Stimulated activated naive CD8-positive, alpha-beta T cell treated with anti-CD3 and anti-CD28 coated beads, Interleukin-15, Interleukin-2, amounts not matched to agents 100 ng/mL and 50 ng/mL, for 24 hours (primary cell): ENCODE measurements around the gene SIN3B.

Experiments used
- H3K27ac Mint-ChIP-seq: one replicate; pipeline ENCODE4 v1.8.0; 2021; ENCODE audit warnings: mild to moderate bottlenecking, mixed read lengths
- H3K27me3 Mint-ChIP-seq: one replicate; pipeline ENCODE4 v1.8.0; 2021; ENCODE audit warnings: mixed read lengths
- H3K36me3 Mint-ChIP-seq: one replicate; pipeline ENCODE4 v1.8.0; 2021; ENCODE audit warnings: low read depth, mixed read lengths
- H3K4me1 Mint-ChIP-seq: one replicate; pipeline ENCODE4 v1.8.0; 2021; ENCODE audit warnings: low read depth, mixed read lengths
- H3K4me3 Mint-ChIP-seq: one replicate; pipeline ENCODE4 v1.8.0; 2021; ENCODE audit warnings: mild to moderate bottlenecking, mixed read lengths
- H3K9me3 Mint-ChIP-seq: one replicate; pipeline ENCODE4 v1.8.0; 2021; ENCODE audit warnings: mixed read lengths

Gene SIN3B

GRCh38 chr19:16804176-16804575 is 25.0 kb upstream of the SIN3B start:
- Mint-ChIP-seq H3K36me3 (no peaks in the 10 kb centered on the region), H3K4me1 (no peaks in the 10 kb centered on the region), H3K9me3 (no peaks in the 10 kb centered on the region), H3K4me3 (no peak overlapping the region), H3K27ac (no peak overlapping the region), H3K27me3 (no peaks in the 10 kb centered on the region)

DNA sequence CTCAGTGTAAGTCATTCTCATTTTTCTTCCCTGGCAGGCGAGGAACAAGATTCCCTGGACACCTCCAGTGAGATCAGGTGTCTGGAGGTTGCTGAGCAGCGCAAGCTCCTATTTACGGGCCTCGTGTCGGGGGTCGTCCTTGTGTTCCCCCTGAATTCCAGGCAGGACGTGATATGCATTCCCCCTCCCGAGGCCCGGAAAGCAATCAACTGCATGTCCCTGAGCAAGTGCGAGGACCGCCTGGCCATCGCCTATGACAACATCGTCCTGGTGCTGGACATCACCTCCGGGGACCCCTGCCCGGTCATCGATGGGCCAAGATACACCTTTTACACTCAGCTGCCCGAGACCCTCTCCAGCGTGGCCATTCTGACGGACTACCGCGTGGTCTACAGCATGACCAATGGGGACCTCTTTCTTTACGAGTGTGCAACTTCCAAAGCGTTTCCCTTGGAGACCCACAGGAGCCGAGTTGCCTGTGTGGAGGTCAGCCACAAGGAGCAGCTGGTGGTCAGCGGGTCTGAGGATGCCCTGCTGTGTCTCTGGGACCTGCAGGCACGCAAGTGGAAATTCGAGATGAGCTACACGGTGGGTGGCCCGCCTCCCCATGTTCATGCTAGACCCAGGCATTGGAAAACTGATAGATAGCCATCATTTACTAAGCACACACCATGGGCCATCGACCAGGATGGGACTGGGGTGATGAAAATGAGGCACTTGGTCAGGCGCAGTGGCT is 21.5 kb upstream of the SIN3B start:
- no peaks in the 10 kb centered on the region for H3K9me3 Mint-ChIP-seq

DNA sequence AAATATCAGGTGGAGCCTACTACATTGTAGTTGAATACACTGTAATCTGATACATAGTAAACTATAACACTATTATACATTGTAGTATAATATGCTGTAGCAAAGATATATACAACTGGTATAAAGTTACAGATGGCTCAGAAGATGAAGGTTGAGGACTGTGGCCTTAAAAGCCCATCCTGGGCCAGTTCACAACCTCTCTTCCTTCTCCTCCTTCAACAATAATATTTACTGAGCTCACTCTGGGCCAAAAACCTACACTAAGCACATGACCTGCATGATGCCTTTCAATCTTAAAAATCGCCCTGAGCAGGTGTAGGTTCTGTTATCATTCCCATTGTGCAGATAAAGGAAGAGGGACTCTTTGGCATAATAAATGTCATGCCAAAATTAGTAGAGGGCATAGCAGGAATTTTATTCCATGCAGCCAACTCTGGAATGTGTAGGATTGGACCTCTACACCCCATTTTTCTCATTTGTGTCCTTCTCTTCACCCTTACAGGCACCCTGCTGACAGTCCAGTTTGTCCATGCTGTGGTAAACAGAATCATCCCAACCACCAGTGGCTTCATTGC is 14.6 kb upstream of the SIN3B start:
- no peak overlapping the region for H3K4me3 Mint-ChIP-seq
- H3K27ac Mint-ChIP-seq = no peak overlapping the region
- no peaks in the 10 kb centered on the region for H3K9me3 Mint-ChIP-seq
- H3K36me3 Mint-ChIP-seq = no peaks in the 10 kb centered on the region
- H3K27me3 Mint-ChIP-seq = no peaks in the 10 kb centered on the region
- H3K4me1 Mint-ChIP-seq = no peaks in the 10 kb centered on the region

More for the DNA sequence above, 21.5 kb upstream of the SIN3B start:
- Mint-ChIP-seq H3K36me3 (no peaks in the 10 kb centered on the region), H3K27ac (no peak overlapping the region), H3K4me1 (no peaks in the 10 kb centered on the region), H3K4me3 (no peak overlapping the region), H3K27me3 (no peaks in the 10 kb centered on the region)

DNA sequence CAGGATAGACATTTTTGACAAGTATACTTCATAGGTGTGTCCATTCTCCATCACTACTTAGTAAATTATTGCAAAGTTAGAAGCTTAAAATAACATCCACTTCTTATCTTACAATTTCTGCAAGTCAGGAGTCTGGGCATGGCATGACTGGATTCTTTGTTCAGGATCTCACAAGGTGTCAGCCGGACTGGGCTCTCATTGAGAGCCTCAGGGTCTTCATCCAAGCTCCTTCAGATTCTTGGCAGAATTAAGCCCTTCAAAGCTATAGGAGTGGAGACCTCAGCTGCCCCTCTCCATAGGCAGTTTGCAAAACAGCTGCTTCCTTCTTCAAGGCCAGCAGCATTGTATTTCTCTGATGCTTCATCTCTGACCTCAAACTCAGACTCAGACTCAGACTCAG is 9.1 kb upstream of the SIN3B start:
- H3K27me3 Mint-ChIP-seq = peaks cover 9% of the 10 kb centered on the region
- no peak overlapping the region for H3K27ac Mint-ChIP-seq
- no peaks in the 10 kb centered on the region for H3K36me3 Mint-ChIP-seq
- H3K4me3 Mint-ChIP-seq = no peak overlapping the region
- H3K9me3 Mint-ChIP-seq = no peaks in the 10 kb centered on the region
- H3K4me1 Mint-ChIP-seq = peaks cover 4% of the 10 kb centered on the region

DNA sequence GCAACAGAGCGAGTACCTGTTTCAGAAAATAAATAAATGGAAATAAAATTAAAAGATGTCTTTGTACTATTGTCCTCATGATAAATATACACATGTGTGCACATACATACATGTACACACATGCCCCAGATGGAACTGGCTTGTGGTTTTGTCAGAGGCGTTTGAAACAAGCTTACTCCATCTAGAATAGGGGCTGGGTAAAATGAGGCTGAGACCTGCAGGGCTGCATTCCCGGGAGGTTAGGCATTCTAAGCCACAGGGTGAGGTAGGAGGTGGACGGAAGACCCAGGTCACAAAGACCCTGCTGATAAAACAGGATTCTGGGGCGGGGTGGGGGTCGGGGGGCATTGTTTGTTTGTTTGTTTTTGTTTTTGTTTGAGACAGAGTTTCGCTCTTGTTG is 8.1 kb upstream of the SIN3B start:
- peaks cover 20% of the 10 kb centered on the region for H3K27me3 Mint-ChIP-seq
- no peaks in the 10 kb centered on the region for H3K9me3 Mint-ChIP-seq
- no peak overlapping the region for H3K4me3 Mint-ChIP-seq
- H3K36me3 Mint-ChIP-seq = no peaks in the 10 kb centered on the region
- H3K4me1 Mint-ChIP-seq = peaks cover 10% of the 10 kb centered on the region
- no peak overlapping the region for H3K27ac Mint-ChIP-seq

DNA sequence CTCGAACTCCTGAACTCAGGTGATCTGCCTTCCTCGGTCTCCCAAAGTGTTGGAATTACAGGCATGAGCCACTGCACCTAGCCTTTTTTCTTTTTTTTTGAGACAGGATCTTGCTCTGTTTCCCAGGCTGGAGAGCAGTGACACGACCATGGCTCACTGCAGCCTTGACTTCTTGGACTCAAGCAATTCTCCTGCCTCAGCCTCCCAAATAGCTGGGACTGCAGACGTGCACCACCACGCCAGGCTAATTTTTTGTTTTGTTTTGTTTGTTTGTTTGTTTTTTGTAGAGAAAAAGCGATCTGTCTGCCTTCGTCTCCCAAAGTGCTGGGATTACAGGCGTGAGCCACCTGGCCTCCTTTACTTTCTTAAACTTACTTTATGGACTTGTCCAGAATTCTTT is 6.5 kb upstream of the SIN3B start:
- no peak overlapping the region for H3K27ac Mint-ChIP-seq
- H3K4me3 Mint-ChIP-seq = no peak overlapping the region
- H3K4me1 Mint-ChIP-seq = peaks cover 10% of the 10 kb centered on the region
- no peaks in the 10 kb centered on the region for H3K9me3 Mint-ChIP-seq
- H3K36me3 Mint-ChIP-seq = no peaks in the 10 kb centered on the region
- H3K27me3 Mint-ChIP-seq = peaks cover 20% of the 10 kb centered on the region

GRCh38 chr19:16824658-16825311 is 4.4 kb upstream of the SIN3B start:
- Mint-ChIP-seq H3K27ac (no peak overlapping the region), H3K4me1 (peaks cover 17% of the 10 kb centered on the region)

DNA sequence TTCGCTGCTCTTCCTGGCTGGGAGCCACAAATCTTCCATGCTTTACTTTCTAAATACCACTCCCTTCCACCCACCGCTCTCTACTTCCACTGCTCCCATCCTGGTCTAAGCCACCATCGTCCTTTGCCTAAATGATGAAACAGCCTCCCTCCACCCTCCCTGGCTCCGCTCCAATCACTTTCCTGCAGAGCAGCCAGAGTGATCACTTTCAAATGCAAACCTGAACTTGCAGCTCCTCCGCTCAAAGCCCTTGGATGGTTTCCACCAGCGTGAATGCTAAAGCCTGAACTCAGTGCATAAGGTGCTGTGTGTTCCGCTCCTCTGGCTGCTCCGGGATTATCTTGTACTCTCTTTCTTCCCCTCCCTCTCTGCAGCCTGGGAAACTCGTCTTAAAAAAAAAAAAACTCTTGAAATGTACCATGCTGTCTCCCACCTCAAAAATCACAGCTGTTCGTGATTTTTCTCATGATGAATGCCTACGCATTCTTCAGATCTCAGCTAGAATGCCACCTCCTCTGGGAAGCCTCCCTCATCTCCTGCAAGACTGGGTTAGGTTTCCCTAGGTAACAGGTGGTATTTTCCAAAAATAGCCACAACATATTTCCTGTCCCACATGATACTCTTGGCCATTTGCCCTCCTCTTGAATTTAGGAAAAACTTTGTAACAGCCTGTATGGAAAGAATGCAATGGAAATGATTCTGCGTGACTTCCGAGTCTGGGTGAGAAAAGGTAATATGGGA is 3.7 kb upstream of the SIN3B start:
- H3K27me3 Mint-ChIP-seq = peaks cover 20% of the 10 kb centered on the region
- peaks cover 22% of the 10 kb centered on the region for H3K4me1 Mint-ChIP-seq
- H3K4me3 Mint-ChIP-seq = peak overlapping the region; percentile 52
- H3K9me3 Mint-ChIP-seq = no peaks in the 10 kb centered on the region
- H3K36me3 Mint-ChIP-seq = no peaks in the 10 kb centered on the region
- no peak overlapping the region for H3K27ac Mint-ChIP-seq

More at GRCh38 chr19:16824658-16825311, 4.4 kb upstream of the SIN3B start:
- Mint-ChIP-seq H3K9me3 (no peaks in the 10 kb centered on the region), H3K4me3 (peak overlapping the region; percentile 52), H3K27me3 (peaks cover 20% of the 10 kb centered on the region), H3K36me3 (no peaks in the 10 kb centered on the region)

DNA sequence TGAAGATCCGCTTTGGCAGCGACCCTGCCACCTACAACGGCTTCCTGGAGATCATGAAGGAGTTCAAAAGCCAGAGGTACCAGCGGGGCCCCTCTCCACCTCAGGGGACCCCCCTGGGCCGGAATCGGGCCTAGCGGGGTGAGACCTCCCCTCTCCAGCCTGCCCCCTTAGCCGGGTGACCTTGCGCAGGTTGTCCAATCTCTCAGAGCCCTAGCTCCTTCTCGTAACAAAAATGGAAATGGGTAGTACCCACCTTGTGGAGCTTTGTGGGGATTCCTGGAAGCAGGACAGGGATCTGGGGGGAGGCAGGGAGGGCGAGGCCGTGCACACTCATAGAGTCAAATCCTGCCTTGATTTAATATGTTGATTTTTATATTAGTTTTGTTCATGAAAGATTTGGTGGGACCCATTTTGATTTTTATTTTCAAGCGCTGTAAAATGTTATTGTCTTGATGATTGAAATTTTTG is 658 bp downstream of the SIN3B start:
- no peaks in the 10 kb centered on the region for H3K9me3 Mint-ChIP-seq
- H3K36me3 Mint-ChIP-seq = peaks cover 18% of the 10 kb centered on the region
- peak overlapping the region; percentile 85 for H3K4me3 Mint-ChIP-seq
- peaks cover 43% of the 10 kb centered on the region for H3K4me1 Mint-ChIP-seq
- peak overlapping the region; percentile 81 for H3K27ac Mint-ChIP-seq
- H3K27me3 Mint-ChIP-seq = peaks cover 12% of the 10 kb centered on the region

- peak overlapping the region; percentile 85 for H3K4me3 Mint-ChIP-seq
- H3K4me1 Mint-ChIP-seq = peaks cover 38% of the 10 kb centered on the region
- no peaks in the 10 kb centered on the region for H3K9me3 Mint-ChIP-seq
- peaks cover 18% of the 10 kb centered on the region for H3K36me3 Mint-ChIP-seq
- peak overlapping the region; percentile 81 for H3K27ac Mint-ChIP-seq
- peaks cover 4% of the 10 kb centered on the region for H3K27me3 Mint-ChIP-seq
These were observed 1.5 kb downstream of the SIN3B start for GRCh38 chr19:16830679-16831078.

GRCh38 chr19:16831531-16831930 is 2.3 kb downstream of the SIN3B start:
- no peaks in the 10 kb centered on the region for H3K9me3 Mint-ChIP-seq
- H3K4me3 Mint-ChIP-seq = no peak overlapping the region
- no peaks in the 10 kb centered on the region for H3K27me3 Mint-ChIP-seq
- peaks cover 44% of the 10 kb centered on the region for H3K4me1 Mint-ChIP-seq
- H3K36me3 Mint-ChIP-seq = peaks cover 22% of the 10 kb centered on the region
- H3K27ac Mint-ChIP-seq = peak overlapping the region; percentile 9

- Mint-ChIP-seq H3K27me3 (no peaks in the 10 kb centered on the region), H3K27ac (no peak overlapping the region), H3K36me3 (peaks cover 43% of the 10 kb centered on the region), H3K9me3 (no peaks in the 10 kb centered on the region), H3K4me1 (peaks cover 43% of the 10 kb centered on the region), H3K4me3 (no peak overlapping the region)
These were observed 5.5 kb downstream of the SIN3B start for GRCh38 chr19:16834747-16835146.

GRCh38 chr19:16836115-16837034 is 7.2 kb downstream of the SIN3B start:
- Mint-ChIP-seq H3K4me1 (peaks cover 32% of the 10 kb centered on the region), H3K9me3 (no peaks in the 10 kb centered on the region), H3K4me3 (no peak overlapping the region), H3K27ac (peak overlapping the region; percentile 61), H3K36me3 (peaks cover 43% of the 10 kb centered on the region), H3K27me3 (no peaks in the 10 kb centered on the region)

- Mint-ChIP-seq H3K36me3 (peaks cover 37% of the 10 kb centered on the region), H3K27me3 (no peaks in the 10 kb centered on the region), H3K9me3 (no peaks in the 10 kb centered on the region), H3K4me3 (no peak overlapping the region), H3K27ac (peak overlapping the region; percentile 62), H3K4me1 (peaks cover 30% of the 10 kb centered on the region)
These were observed 7.8 kb downstream of the SIN3B start for GRCh38 chr19:16837035-16837362.
